Measurements from ENCODE around the gene ACTA2.

GRCh38 chr10:88915781-88916180, 36.8 kb downstream of the ACTA2 start:
- TF ChIP-seq, protein P1, sequence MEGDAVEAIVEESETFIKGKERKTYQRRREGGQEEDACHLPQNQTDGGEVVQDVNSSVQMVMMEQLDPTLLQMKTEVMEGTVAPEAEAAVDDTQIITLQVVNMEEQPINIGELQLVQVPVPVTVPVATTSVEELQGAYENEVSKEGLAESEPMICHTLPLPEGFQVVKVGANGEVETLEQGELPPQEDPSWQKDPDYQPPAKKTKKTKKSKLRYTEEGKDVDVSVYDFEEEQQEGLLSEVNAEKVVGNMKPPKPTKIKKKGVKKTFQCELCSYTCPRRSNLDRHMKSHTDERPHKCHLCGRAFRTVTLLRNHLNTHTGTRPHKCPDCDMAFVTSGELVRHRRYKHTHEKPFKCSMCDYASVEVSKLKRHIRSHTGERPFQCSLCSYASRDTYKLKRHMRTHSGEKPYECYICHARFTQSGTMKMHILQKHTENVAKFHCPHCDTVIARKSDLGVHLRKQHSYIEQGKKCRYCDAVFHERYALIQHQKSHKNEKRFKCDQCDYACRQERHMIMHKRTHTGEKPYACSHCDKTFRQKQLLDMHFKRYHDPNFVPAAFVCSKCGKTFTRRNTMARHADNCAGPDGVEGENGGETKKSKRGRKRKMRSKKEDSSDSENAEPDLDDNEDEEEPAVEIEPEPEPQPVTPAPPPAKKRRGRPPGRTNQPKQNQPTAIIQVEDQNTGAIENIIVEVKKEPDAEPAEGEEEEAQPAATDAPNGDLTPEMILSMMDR (IDR thresholded peaks at IDR 0.05) = no peak
- no peak for TF ChIP-seq POLR2A (IDR thresholded peaks at IDR 0.05)
